IMR-90 (cell line): Measurements from ENCODE around the gene ADRA2B.

ENCODE experiments used
- CTCF ChIP-seq: conservative IDR thresholded peaks from 2 replicates; pipeline ENCODE4 v1.5.1; 2012; ENCODE audit warnings: mild to moderate bottlenecking, low read depth, low read length, improper control_type of control experiment
- NFE2L2 ChIP-seq: fragments of 150-350 bp; IDR thresholded peaks from 2 replicates; pipeline ENCODE4 v1.6.1; 2016; ENCODE audit warnings: low read depth, mild to moderate bottlenecking, low read length

GRCh38 chr2:96130483-96130882 is 14.1 kb upstream of the ADRA2B start:
- TF ChIP-seq CTCF = no peak
- no peak for TF ChIP-seq NFE2L2
